ENCODE data around the gene ALPI. TPM values are rescaled to one million over a fixed set of nuclear protein-coding genes. Genes with fewer than 3 reads are reported as not detected.
A peak's percentile ranks its signal among the peaks of the same experiment; 100 is the strongest.

The ALPI gene
- total and polyA plus RNA-seq, 10 donors: not detected

- Histone ChIP-seq H3K27me3 (replicated peaks in 1 of 7) (peaks cover 4 to 85% (median 28%) of the 10 kb centered on the region in 7 donors), H3K27ac (no peak overlapping the region), H3K4me3 (peak overlapping the region in 2 of 8 donors; percentile 32 to 64), H3K4me1 (peaks cover 0 to 31% (median 23%) of the 10 kb centered on the region in 6 donors), H3K9me3 (no peaks in the 10 kb centered on the region), H3K36me3 (no peaks in the 10 kb centered on the region)
- 21 to 47% (median 30%) methylated on average over 15 to 16 of the region's 16 CpGs for WGBS, 5 donors
- DNase-seq: no peak
- TF ChIP-seq CTCF (IDR thresholded peaks at IDR 0.05 in 8 of 11, conservative IDR thresholded peaks at IDR 0.05 in 3 of 11) (no peak), POLR2A (IDR thresholded peaks at IDR 0.05) (no peak), POLR2AphosphoS5 (IDR thresholded peaks at IDR 0.05) (no peak)
- intact Hi-C loops (cut with DNase I; ENCODE audit: low total_unique reads): no loop called here
Measured at GRCh38 chr2:232503809-232504323, 47.9 kb downstream of the ALPI start.

- intact Hi-C loops (cut with DNase I; ENCODE audit: low total_unique reads): no loop called here
- WGBS, 5 donors: 70 to 94% (median 91%) methylated on average over 2 of the region's 2 CpGs
- no peak overlapping the region for H3K4me3 ChIP-seq
Measured at GRCh38 chr2:232504438-232504837, 48.5 kb downstream of the ALPI start.

GRCh38 chr2:232505856-232506255 lies 49.9 kb downstream of the ALPI start:
- Histone ChIP-seq H3K9me3 (no peaks in the 10 kb centered on the region), H3K27me3 (replicated peaks in 1 of 7) (peaks cover 4 to 65% (median 28%) of the 10 kb centered on the region in 7 donors), H3K4me3 (no peak overlapping the region), H3K36me3 (no peaks in the 10 kb centered on the region), H3K4me1 (peaks cover 0 to 31% (median 22%) of the 10 kb centered on the region in 6 donors), H3K27ac (no peak overlapping the region)
- no peak for DNase-seq
- 44 to 56% (median 51%) methylated on average over 6 to 10 of the region's 10 CpGs for WGBS, 5 donors
- no peak for TF ChIP-seq POLR2AphosphoS5 (IDR thresholded peaks at IDR 0.05)
- TF ChIP-seq CTCF (IDR thresholded peaks at IDR 0.05 in 8 of 11, conservative IDR thresholded peaks at IDR 0.05 in 3 of 11): no peak
- TF ChIP-seq POLR2A (IDR thresholded peaks at IDR 0.05): no peak
- intact Hi-C loops (cut with DNase I; ENCODE audit: low total_unique reads): no loop called here

More at GRCh38 chr2:232504438-232504837, 48.5 kb downstream of the ALPI start:
- no peak for DNase-seq
- Histone ChIP-seq H3K4me1 (peaks cover 0 to 31% (median 23%) of the 10 kb centered on the region in 6 donors), H3K27me3 (replicated peaks in 1 of 7) (peaks cover 4 to 79% (median 28%) of the 10 kb centered on the region in 7 donors), H3K9me3 (no peaks in the 10 kb centered on the region), H3K27ac (no peak overlapping the region), H3K36me3 (no peaks in the 10 kb centered on the region)
- no peak for TF ChIP-seq POLR2A (IDR thresholded peaks at IDR 0.05)
- no peak for TF ChIP-seq POLR2AphosphoS5 (IDR thresholded peaks at IDR 0.05)
- TF ChIP-seq CTCF (IDR thresholded peaks at IDR 0.05 in 8 of 11, conservative IDR thresholded peaks at IDR 0.05 in 3 of 11): no peak

GRCh38 chr2:232506709-232507108 lies 50.8 kb downstream of the ALPI start:
- intact Hi-C loops (cut with DNase I; ENCODE audit: low total_unique reads): no loop called here
- peaks cover 0 to 23% (median 18%) of the 10 kb centered on the region in 6 donors for H3K4me1 ChIP-seq
- no peaks in the 10 kb centered on the region for H3K9me3 ChIP-seq
- no peak overlapping the region for H3K27ac ChIP-seq
- TF ChIP-seq POLR2A (IDR thresholded peaks at IDR 0.05): no peak
- TF ChIP-seq POLR2AphosphoS5 (IDR thresholded peaks at IDR 0.05): no peak
- no peak for TF ChIP-seq CTCF (IDR thresholded peaks at IDR 0.05 in 8 of 11, conservative IDR thresholded peaks at IDR 0.05 in 3 of 11)
- DNase-seq: no peak
- no peak overlapping the region for H3K4me3 ChIP-seq
- peaks cover 4 to 65% (median 28%) of the 10 kb centered on the region in 7 donors for H3K27me3 ChIP-seq (replicated peaks in 1 of 7)
- no peaks in the 10 kb centered on the region for H3K36me3 ChIP-seq
- 74 to 87% (median 79%) methylated on average over 4 of the region's 4 CpGs for WGBS, 5 donors
